C4-2B (cell line): Measurements from ENCODE around the gene MFN2.
A peak's percentile ranks its signal among the peaks of the same experiment; 100 is the strongest.

ENCODE experiments used
- H3K27ac ChIP-seq: fragments of 450-650 bp; 2 replicates; pipeline ENCODE4 v1.5.1; 2017
- CTCF ChIP-seq: fragments of 450-650 bp; conservative IDR thresholded peaks from 2 replicates; pipeline ENCODE4 v1.5.1; 2017; ENCODE audit warnings: mild to moderate bottlenecking
- ZFX ChIP-seq: fragments of 450-650 bp; IDR thresholded peaks from 2 replicates; pipeline ENCODE4 v1.6.1; 2017

MFN2 gene

GRCh38 chr1:11963622-11964021, 16.6 kb upstream of the MFN2 start:
- H3K27ac ChIP-seq: no peak overlapping the region
- TF ChIP-seq CTCF: no peak
- no peak for TF ChIP-seq ZFX

GRCh38 chr1:11964656-11965055, 15.6 kb upstream of the MFN2 start:
- no peak overlapping the region for H3K27ac ChIP-seq
- TF ChIP-seq CTCF (no peak), ZFX (no peak)

GRCh38 chr1:11967028-11967547, 13.2 kb upstream of the MFN2 start:
- H3K27ac ChIP-seq: no peak overlapping the region
- TF ChIP-seq ZFX: no peak
- TF ChIP-seq CTCF: no peak

- H3K27ac ChIP-seq: no peak overlapping the region
- TF ChIP-seq ZFX (no peak), CTCF (no peak)
Observed at GRCh38 chr1:11970441-11971185, 9.6 kb upstream of the MFN2 start.

GRCh38 chr1:11977625-11978024, 2.6 kb upstream of the MFN2 start:
- peak overlapping the region; percentile 94; the same call in 1 of the 2 replicates for H3K27ac ChIP-seq
- TF ChIP-seq CTCF (no peak), ZFX (no peak)

- TF ChIP-seq CTCF (no peak), ZFX (no peak)
Observed at GRCh38 chr1:11978301-11978700, 1.9 kb upstream of the MFN2 start.

GRCh38 chr1:11979028-11979850, 1.0 kb upstream of the MFN2 start:
- peak overlapping the region; percentile 94 for H3K27ac ChIP-seq
- TF ChIP-seq ZFX: peak; percentile 45; the same call in 1 of the 2 replicates
- TF ChIP-seq CTCF: no peak

More at GRCh38 chr1:11978301-11978700, 1.9 kb upstream of the MFN2 start:
- H3K27ac ChIP-seq: peak overlapping the region; percentile 94
